ENCODE data around the gene NLN. TPM values are rescaled to one million over a fixed set of nuclear protein-coding genes. Genes with fewer than 3 reads are reported as not detected.
"Not testable (repeated sequence)": the region's sequence is repeated elsewhere in the genome, so short reads cannot be mapped to it uniquely, and the experiment has no call there.

Gene NLN
- 10 to 100 TPM; 12.8 to 15.7 (median 14.9) TPM for total RNA-seq

DNA sequence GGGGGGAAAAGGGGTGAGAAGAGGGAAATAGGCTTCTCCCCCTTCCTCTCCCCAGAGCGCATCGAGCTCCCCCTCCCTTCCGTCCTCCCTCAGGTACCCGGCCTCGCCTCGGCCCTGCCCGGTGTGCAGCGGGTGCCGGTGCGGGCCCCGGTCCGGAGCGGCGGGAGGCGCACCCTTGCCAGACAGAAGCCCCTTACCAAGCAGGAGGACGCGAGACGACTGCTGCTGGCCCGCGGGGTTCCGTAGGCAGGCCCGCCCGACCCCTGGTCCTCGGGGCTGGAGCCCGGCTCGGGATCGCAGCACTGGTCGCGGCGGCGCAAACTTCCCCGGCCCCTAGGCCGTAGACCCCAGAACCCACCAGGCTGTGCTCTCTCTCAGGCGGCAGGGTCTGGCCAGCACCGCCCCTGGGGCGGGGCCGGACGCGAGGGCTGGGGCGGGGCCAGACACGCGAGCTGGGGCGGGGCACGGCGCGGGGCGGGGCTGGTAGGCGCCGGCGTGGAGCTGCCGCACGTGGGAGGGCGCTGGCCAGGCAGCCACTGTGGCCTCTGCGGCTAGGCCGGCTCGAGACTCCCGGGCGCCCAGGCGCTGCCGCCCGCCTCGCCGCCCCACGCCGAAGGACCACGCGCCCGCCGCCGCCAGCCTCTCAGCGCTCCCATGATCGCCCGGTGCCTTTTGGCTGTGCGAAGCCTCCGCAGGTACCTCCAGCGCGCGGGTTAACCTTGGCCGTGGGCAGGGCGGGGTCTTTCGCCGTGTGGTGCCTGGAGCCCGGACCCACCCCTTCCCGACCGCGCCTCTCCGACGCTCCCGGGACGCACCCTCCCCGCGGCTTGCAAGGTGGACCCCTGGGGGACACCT, at the start of gene NLN, which contains the start of gene SGTB:
Gene NLN (plus strand): TSS at position 486 of the 855 bp plus-strand sequence. CDS start 169 bp downstream, at position 655.
Gene SGTB (minus strand): TSS at position 390 of the 855 bp plus-strand sequence. CDS start 1,302 bp downstream, outside the sequence.
- H3K4me1 ChIP-seq: no peaks in the 10 kb centered on the region
- H3K27ac ChIP-seq: peak within 1 kb of the TSS; percentile 70 to 74
- intact Hi-C loops (cut with DNase I; ENCODE audit: low total_unique reads): no loop called here
- TF ChIP-seq POLR2A (IDR thresholded peaks at IDR 0.05): no peak
- TF ChIP-seq, protein P1, sequence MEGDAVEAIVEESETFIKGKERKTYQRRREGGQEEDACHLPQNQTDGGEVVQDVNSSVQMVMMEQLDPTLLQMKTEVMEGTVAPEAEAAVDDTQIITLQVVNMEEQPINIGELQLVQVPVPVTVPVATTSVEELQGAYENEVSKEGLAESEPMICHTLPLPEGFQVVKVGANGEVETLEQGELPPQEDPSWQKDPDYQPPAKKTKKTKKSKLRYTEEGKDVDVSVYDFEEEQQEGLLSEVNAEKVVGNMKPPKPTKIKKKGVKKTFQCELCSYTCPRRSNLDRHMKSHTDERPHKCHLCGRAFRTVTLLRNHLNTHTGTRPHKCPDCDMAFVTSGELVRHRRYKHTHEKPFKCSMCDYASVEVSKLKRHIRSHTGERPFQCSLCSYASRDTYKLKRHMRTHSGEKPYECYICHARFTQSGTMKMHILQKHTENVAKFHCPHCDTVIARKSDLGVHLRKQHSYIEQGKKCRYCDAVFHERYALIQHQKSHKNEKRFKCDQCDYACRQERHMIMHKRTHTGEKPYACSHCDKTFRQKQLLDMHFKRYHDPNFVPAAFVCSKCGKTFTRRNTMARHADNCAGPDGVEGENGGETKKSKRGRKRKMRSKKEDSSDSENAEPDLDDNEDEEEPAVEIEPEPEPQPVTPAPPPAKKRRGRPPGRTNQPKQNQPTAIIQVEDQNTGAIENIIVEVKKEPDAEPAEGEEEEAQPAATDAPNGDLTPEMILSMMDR (IDR thresholded peaks at IDR 0.05): no peak
- no peak for TF ChIP-seq POLR2AphosphoS5 (IDR thresholded peaks at IDR 0.05)
- no peaks in the 10 kb centered on the region for H3K9me3 ChIP-seq
- H3K4me3 ChIP-seq: peak within 1 kb of the TSS; percentile 73 to 97 (median 86)
- H3K27me3 ChIP-seq: no peaks in the 10 kb centered on the region
- H3K36me3 ChIP-seq: no peaks in the 10 kb centered on the region
- peak; percentile 73 to 80 for DNase-seq (ENCODE audit: low spot score in 2 of 2)

DNA sequence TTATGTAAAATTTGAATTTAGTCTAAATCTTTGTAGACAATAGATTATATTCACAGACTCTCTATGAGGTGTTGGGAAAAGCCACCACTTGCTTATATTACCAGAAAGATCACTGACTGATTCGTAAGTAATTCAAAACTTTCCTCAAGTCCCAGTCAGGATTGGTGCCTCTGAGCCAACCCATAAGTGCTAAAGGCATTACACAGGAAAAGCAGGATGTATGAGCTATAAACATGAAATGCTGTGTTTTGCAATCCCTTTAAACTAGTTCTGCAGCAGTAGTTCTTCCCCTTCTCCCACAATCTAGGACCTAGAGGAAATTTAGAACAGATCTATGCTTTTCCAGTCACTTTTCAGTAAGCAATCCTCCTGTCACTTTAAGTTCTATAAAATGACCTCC, 49.2 kb upstream of the NLN start:
- H3K4me3 ChIP-seq: no peak overlapping the region
- no peaks in the 10 kb centered on the region for H3K4me1 ChIP-seq
- H3K27ac ChIP-seq: no peak overlapping the region

DNA sequence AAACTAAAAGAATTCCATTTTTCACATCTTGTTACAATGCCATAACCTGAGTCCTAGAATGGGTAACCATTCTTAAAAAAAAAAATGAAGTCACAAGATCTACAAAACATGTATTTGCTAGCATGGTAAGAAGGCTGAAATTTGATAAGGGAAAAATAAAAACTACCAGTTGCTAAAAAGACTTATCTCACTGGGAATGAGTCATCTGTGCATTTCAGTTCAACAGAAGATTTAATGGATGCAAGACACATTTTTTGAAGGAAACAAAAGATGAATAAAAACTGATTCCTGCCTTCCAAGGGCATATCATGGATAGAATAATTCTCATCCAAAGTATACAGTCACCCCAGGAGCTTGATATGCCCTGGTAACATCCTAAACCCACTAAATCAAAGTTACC, 47.3 kb upstream of the NLN start:
- intact Hi-C loops (cut with DNase I; ENCODE audit: low total_unique reads): no loop called here

More for the DNA sequence above, 49.2 kb upstream of the NLN start:
- intact Hi-C loops (cut with DNase I; ENCODE audit: low total_unique reads): no loop called here
- H3K9me3 ChIP-seq: no peaks in the 10 kb centered on the region
- DNase-seq (ENCODE audit: low spot score in 2 of 2): no peak
- no peaks in the 10 kb centered on the region for H3K27me3 ChIP-seq
- no peaks in the 10 kb centered on the region for H3K36me3 ChIP-seq
- no peak for TF ChIP-seq POLR2A (IDR thresholded peaks at IDR 0.05)
- no peak for TF ChIP-seq POLR2AphosphoS5 (IDR thresholded peaks at IDR 0.05)
- TF ChIP-seq, protein P1 (IDR thresholded peaks at IDR 0.05): no peak

DNA sequence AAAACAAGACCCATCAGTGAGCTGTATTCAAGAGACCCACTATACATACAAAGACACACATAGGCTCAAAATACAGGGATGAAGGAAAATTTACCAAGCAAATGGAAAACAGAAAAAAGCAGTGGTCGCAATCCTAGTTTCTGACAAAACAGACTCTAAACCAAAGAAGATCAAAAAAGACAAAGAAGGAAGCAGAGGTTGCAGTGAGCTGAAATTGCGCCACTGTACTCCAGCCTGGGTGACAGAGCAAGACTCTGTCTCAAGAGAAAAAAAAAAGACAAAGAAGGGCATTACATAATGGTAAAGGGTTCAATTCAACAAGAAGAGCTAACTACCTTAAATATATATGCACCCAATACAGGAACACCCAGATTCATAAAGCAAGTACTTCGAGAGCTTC, 45.9 kb upstream of the NLN start:
- H3K4me3 ChIP-seq; H3K9me3 ChIP-seq; H3K4me1 ChIP-seq; intact Hi-C loops (cut with DNase I; ENCODE audit: low total_unique reads); H3K27ac ChIP-seq; H3K27me3 ChIP-seq; DNase-seq (ENCODE audit: low spot score in 2 of 2); H3K36me3 ChIP-seq: not testable (repeated sequence)

More for the DNA sequence above, 47.3 kb upstream of the NLN start:
- Histone ChIP-seq H3K27ac (no peak overlapping the region), H3K9me3 (no peaks in the 10 kb centered on the region), H3K4me1 (no peaks in the 10 kb centered on the region), H3K36me3 (no peaks in the 10 kb centered on the region), H3K27me3 (no peaks in the 10 kb centered on the region), H3K4me3 (no peak overlapping the region)
- TF ChIP-seq, protein P1 (IDR thresholded peaks at IDR 0.05): no peak
- no peak for TF ChIP-seq POLR2A (IDR thresholded peaks at IDR 0.05)
- no peak for TF ChIP-seq POLR2AphosphoS5 (IDR thresholded peaks at IDR 0.05)
- no peak for DNase-seq (ENCODE audit: low spot score in 2 of 2)

DNA sequence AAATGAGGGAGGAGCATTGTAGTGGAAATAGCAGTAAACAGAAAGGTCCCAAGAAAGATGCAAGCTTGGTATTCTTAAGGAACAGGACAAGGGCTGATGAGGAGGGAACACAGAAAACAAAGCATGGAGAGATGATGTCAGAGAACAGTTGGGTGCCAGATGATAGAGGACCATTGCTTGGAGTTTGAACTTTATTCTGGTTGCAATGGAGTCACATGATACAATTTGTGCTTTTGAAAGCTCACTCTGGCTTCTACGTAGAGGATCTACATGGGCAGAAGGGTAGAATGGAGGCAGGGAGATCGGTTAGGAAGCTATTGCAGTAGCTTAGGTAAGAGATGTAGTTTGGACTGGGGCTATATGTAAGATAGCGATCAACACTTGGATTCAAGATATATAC, 39.9 kb upstream of the NLN start:
- H3K36me3 ChIP-seq: no peaks in the 10 kb centered on the region
- DNase-seq (ENCODE audit: low spot score in 2 of 2): no peak
- TF ChIP-seq, protein P1 (IDR thresholded peaks at IDR 0.05): no peak
- TF ChIP-seq POLR2A (IDR thresholded peaks at IDR 0.05): no peak
- no peak for TF ChIP-seq POLR2AphosphoS5 (IDR thresholded peaks at IDR 0.05)

More for the DNA sequence above, 39.9 kb upstream of the NLN start:
- intact Hi-C loops (cut with DNase I; ENCODE audit: low total_unique reads): no loop called here
- no peak overlapping the region for H3K27ac ChIP-seq
- no peaks in the 10 kb centered on the region for H3K4me1 ChIP-seq
- H3K27me3 ChIP-seq: no peaks in the 10 kb centered on the region
- no peak overlapping the region for H3K4me3 ChIP-seq
- H3K9me3 ChIP-seq: no peaks in the 10 kb centered on the region

All from breast epithelium (tissue), 4 donors.